Measurements from ENCODE around the gene MPL. TPM values are rescaled to one million over a fixed set of nuclear protein-coding genes. Genes with fewer than 3 reads are reported as not detected.

MPL gene
- total and polyA plus RNA-seq, 2 of the 13 experiments (the other 11 are each of a cell fraction or from before 2014, with no cell fraction given): not detected

GRCh38 chr1:43348343-43348808 lies 10.8 kb downstream of the MPL start (continued):
- no peak for TF ChIP-seq BRF2 (CRISPR knock-in tag; IDR thresholded peaks at IDR 0.05)
- no peak for TF ChIP-seq ZBTB20 (CRISPR knock-in tag; IDR thresholded peaks at IDR 0.05; ENCODE audit: borderline replicate concordance, low read depth)
- TF ChIP-seq ZNF777 (CRISPR knock-in tag; IDR thresholded peaks at IDR 0.05): no peak
- no peak for TF ChIP-seq ARID4A (CRISPR knock-in tag; IDR thresholded peaks at IDR 0.05; ENCODE audit: borderline replicate concordance)
- TF ChIP-seq BCLAF1 (IDR thresholded peaks at IDR 0.05): no peak
- TF ChIP-seq ZSCAN31 (CRISPR knock-in tag; IDR thresholded peaks at IDR 0.05; ENCODE audit: low read depth): 0 out of 2 replicates have a peak, but pooled peaks have one; percentile 7
- no peak for TF ChIP-seq TAF15 (IDR thresholded peaks at IDR 0.05; ENCODE audit: low read depth, low read length, poor library complexity, severe bottlenecking)
- TF ChIP-seq ZNF24 (IDR thresholded peaks at IDR 0.05): no peak
- TF ChIP-seq ZNF605 (CRISPR knock-in tag; IDR thresholded peaks at IDR 0.05): no peak
- TF ChIP-seq ZFX (CRISPR knock-in tag; IDR thresholded peaks at IDR 0.05; ENCODE audit: low read depth): no peak
- TF ChIP-seq SSRP1 (CRISPR knock-in tag; IDR thresholded peaks at IDR 0.05): no peak
- no peak for TF ChIP-seq SAP130 (CRISPR knock-in tag; IDR thresholded peaks at IDR 0.05; ENCODE audit: low read depth)
- TF ChIP-seq SMC3 (IDR thresholded peaks at IDR 0.05; ENCODE audit: low read length): no peak
- TF ChIP-seq MYPOP (CRISPR knock-in tag; IDR thresholded peaks at IDR 0.05): 0 out of 2 replicates have a peak, but pooled peaks have one; percentile 4
- TF ChIP-seq CREM (IDR thresholded peaks at IDR 0.05): no peak
- TF ChIP-seq CREM (CRISPR knock-in tag; IDR thresholded peaks at IDR 0.05): no peak
- TF ChIP-seq ZNF597 (CRISPR knock-in tag; IDR thresholded peaks at IDR 0.05): no peak
- no peak for TF ChIP-seq ZNF264 (CRISPR knock-in tag; IDR thresholded peaks at IDR 0.05)
- TF ChIP-seq GATA4 (IDR thresholded peaks at IDR 0.05; ENCODE audit: borderline replicate concordance, low read depth): no peak
- no peak for TF ChIP-seq JARID2 (CRISPR knock-in tag; IDR thresholded peaks at IDR 0.05; ENCODE audit: insufficient replicate concordance)
- TF ChIP-seq ZFP36L1 (CRISPR knock-in tag; IDR thresholded peaks at IDR 0.05): no peak

All from HepG2 (cell line).